Astrocyte (in vitro differentiated cells and primary cell): ENCODE results near the gene COA4.

Experiments used
- EZH2 ChIP-seq: IDR thresholded peaks from 2 replicates; pipeline ENCODE4 v1.6.1; 2012; ENCODE audit warnings: mild to moderate bottlenecking, low read length, inconsistent platforms; ENCODE audit not compliant: insufficient read depth
- TF ChIP-seq, protein P1 (sequence below): IDR thresholded peaks from 2 replicates; pipeline ENCODE4 v1.5.1; 2011; ENCODE audit warnings: low read depth, mild to moderate bottlenecking, inconsistent platforms, low read length, moderate library complexity; ENCODE audit not compliant: insufficient read depth

DNA sequence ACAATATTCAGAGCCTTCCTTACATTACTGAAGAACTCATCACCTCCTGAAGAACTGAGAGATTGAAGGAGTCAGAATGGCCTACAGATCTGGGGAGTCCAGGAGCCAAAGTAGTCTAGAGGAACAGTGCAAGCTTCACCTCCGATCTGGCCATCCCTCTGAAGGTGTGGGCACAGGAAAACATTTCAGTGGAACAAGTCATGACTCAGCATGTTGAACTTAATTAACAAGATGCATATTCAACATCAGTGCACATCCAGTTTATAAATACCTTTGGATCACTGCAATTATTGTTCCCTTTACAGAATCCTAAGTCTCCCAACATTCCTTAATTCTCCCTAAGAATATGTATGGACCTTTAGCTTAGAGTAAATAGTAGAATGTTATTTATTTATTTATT is 25.7 kb upstream of the COA4 start:
- TF ChIP-seq, protein P1, sequence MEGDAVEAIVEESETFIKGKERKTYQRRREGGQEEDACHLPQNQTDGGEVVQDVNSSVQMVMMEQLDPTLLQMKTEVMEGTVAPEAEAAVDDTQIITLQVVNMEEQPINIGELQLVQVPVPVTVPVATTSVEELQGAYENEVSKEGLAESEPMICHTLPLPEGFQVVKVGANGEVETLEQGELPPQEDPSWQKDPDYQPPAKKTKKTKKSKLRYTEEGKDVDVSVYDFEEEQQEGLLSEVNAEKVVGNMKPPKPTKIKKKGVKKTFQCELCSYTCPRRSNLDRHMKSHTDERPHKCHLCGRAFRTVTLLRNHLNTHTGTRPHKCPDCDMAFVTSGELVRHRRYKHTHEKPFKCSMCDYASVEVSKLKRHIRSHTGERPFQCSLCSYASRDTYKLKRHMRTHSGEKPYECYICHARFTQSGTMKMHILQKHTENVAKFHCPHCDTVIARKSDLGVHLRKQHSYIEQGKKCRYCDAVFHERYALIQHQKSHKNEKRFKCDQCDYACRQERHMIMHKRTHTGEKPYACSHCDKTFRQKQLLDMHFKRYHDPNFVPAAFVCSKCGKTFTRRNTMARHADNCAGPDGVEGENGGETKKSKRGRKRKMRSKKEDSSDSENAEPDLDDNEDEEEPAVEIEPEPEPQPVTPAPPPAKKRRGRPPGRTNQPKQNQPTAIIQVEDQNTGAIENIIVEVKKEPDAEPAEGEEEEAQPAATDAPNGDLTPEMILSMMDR, result no peak
- TF ChIP-seq EZH2, result no peak
